Right atrium auricular region (tissue), 2 donors: Measurements from ENCODE around the gene ACVR2A. TPM values are rescaled to one million over a fixed set of nuclear protein-coding genes. Genes with fewer than 3 reads are reported as not detected.

ENCODE experiments used
- DNase-seq: peaks from one replicate; pipeline ENCODE4 v3.0.0-alpha.2; 2019; ENCODE audit warnings: low spot score
- H3K27ac ChIP-seq, 2 donors: fragments of 200-600 bp; sonication (generic); 1 replicate in 1 of 2; 2 replicates in 1 of 2; pipeline ENCODE4 v1.5.1; 2016 to 2019
- H3K27me3 ChIP-seq, 2 donors: fragments of 200-600 bp; sonication (generic); one replicate each; pipeline versions ENCODE4 v1.5.1 to v1.6.0; 2017 to 2019
- H3K36me3 ChIP-seq: fragments of 200-600 bp; sonication (generic); one replicate; pipeline ENCODE4 v1.5.1; 2016
- H3K4me1 ChIP-seq, 2 donors: fragments of 200-600 bp; sonication (generic); one replicate each; pipeline versions ENCODE4 v1.5.1 to v1.6.0; 2017 to 2019
- H3K4me3 ChIP-seq, 2 donors: fragments of 200-600 bp; sonication (generic); 1 replicate in 1 of 2; 2 replicates in 1 of 2; pipeline ENCODE4 v1.5.1; 2017 to 2019; ENCODE audit warnings: mild to moderate bottlenecking in 1 of 2, moderate library complexity in 1 of 2
- H3K9me3 ChIP-seq, 2 donors: fragments of 200-600 bp; sonication (generic); one replicate each; pipeline ENCODE4 v1.5.1; 2019
- total RNA-seq, 2 donors: library from RNA; depleted of rRNA; stranded (reverse); fragments of >200 nt; gene quantifications; one replicate each; pipeline ENCODE4 v1.1.0, GENCODE V29; 2016
- TF ChIP-seq, protein P1 (sequence below), 2 donors: fragments of 200-600 bp; sonication (generic); IDR thresholded peaks; one replicate each; pipeline ENCODE4 v1.5.1; 2019; ENCODE audit warnings: antibody characterized with exemption in 2 of 2

The ACVR2A gene
- total RNA-seq, 2 donors from 2014 or later, result 7.9 to 9.7 TPM

DNA sequence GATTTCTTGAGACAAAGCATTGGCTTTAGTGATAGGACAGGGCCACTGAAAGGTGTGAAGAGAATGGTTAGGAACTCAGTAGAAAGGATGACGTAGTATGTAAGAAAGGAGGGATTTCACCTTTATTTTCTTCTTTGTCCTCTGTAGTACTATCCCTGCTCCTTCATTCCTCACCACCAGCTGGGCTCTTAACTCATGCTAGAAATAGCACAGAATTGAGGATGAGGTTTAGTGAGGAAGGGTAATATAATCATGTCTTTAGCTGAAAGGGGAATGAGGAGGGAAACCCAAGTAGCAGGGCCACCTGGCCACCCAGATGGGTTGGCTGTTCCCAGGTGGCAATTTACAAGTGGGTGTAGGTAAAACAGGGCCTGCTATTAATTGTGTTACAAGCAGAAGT is 15.2 kb downstream of the ACVR2A start:
- H3K27ac ChIP-seq, result no peak overlapping the region
- H3K4me1 ChIP-seq, result peaks cover 0 to 38% of the 10 kb centered on the region in 2 donors
- H3K27me3 ChIP-seq, result no peaks in the 10 kb centered on the region
- TF ChIP-seq, protein P1, sequence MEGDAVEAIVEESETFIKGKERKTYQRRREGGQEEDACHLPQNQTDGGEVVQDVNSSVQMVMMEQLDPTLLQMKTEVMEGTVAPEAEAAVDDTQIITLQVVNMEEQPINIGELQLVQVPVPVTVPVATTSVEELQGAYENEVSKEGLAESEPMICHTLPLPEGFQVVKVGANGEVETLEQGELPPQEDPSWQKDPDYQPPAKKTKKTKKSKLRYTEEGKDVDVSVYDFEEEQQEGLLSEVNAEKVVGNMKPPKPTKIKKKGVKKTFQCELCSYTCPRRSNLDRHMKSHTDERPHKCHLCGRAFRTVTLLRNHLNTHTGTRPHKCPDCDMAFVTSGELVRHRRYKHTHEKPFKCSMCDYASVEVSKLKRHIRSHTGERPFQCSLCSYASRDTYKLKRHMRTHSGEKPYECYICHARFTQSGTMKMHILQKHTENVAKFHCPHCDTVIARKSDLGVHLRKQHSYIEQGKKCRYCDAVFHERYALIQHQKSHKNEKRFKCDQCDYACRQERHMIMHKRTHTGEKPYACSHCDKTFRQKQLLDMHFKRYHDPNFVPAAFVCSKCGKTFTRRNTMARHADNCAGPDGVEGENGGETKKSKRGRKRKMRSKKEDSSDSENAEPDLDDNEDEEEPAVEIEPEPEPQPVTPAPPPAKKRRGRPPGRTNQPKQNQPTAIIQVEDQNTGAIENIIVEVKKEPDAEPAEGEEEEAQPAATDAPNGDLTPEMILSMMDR (IDR thresholded peaks at IDR 0.05), result no peak
- no peak for DNase-seq
- no peaks in the 10 kb centered on the region for H3K36me3 ChIP-seq
- H3K4me3 ChIP-seq, result no peak overlapping the region
- H3K9me3 ChIP-seq, result no peaks in the 10 kb centered on the region

DNA sequence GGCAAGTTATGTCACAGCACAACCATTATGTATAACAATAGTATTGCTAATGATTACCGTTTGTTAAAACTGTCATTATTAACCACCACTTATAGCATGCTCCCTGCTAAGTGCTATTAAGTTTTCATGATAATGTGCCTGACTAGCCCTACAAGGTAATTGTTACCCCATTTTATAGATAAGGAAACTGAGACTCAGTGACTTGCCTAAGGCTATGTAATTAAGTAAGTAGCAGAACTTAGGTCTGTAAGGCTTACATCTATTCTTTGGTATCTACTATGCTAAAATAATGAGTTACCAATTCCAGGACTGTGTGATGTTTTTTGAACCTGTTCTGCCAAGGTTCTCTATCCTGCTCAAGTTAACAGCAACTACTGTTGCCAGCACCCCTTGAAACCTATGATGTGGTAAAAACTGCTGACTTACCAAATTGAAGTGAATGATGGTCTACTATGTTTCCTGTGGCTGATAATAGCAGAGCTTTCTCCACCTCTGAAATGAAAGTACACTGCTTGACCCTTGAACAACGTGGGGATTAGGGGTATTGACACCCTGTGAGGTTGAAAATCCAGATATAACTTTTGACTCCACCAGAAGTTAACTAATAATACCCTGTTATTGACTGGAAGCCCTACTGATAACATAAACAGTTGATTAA is 18.2 kb downstream of the ACVR2A start:
- Histone ChIP-seq H3K27ac (no peak overlapping the region), H3K27me3 (no peaks in the 10 kb centered on the region), H3K36me3 (no peaks in the 10 kb centered on the region), H3K4me3 (no peak overlapping the region), H3K9me3 (no peaks in the 10 kb centered on the region), H3K4me1 (peaks cover 0 to 23% of the 10 kb centered on the region in 2 donors)
- TF ChIP-seq, protein P1 (IDR thresholded peaks at IDR 0.05), result no peak
- DNase-seq, result no peak

DNA sequence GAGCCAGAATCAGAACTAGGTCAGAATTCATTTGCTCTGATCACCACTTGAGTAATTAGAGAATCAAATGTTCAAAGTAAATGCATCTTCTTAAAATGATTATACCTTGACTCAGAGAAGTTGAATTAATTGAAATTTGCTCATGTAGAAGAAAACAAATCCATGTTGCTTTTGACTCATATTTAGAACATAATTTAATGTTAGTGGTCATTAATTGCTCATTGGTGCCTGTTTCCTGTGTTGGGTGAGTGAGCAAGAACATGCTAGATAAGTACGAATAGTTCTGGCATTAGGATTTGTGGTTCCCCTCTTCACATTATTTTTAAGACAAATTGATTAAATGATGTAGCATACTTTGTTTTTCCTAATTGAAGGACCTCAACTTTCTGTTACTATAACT is 19.0 kb downstream of the ACVR2A start:
- no peaks in the 10 kb centered on the region for H3K9me3 ChIP-seq
- H3K27me3 ChIP-seq, result no peaks in the 10 kb centered on the region
- H3K4me3 ChIP-seq, result no peak overlapping the region
- peaks cover 0 to 16% of the 10 kb centered on the region in 2 donors for H3K4me1 ChIP-seq
- H3K36me3 ChIP-seq, result no peaks in the 10 kb centered on the region
- H3K27ac ChIP-seq, result no peak overlapping the region
- TF ChIP-seq, protein P1 (IDR thresholded peaks at IDR 0.05), result no peak
- DNase-seq, result no peak

DNA sequence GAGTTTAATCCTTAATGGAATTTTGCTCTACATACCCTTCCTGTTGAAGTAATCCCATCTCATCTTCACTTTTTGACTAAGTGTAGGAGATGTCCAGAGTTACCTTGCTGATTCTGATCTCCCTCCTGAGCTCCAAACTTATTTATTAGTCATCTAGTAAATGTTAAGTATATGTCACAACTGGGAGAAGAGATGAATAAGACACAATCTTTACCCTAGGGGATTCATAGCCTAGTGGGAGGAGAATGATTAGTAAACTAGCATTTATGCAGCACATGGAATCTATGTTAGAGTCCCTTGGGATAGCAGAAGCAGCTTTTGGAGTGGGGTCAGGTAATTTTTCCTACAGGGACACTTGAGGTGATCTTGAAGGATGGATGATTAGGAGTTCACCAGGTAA is 20.7 kb downstream of the ACVR2A start:
- Histone ChIP-seq H3K9me3 (no peaks in the 10 kb centered on the region), H3K27me3 (no peaks in the 10 kb centered on the region), H3K27ac (no peak overlapping the region), H3K36me3 (no peaks in the 10 kb centered on the region), H3K4me3 (no peak overlapping the region), H3K4me1 (no peaks in the 10 kb centered on the region)
- DNase-seq, result no peak
- TF ChIP-seq, protein P1 (IDR thresholded peaks at IDR 0.05), result no peak

DNA sequence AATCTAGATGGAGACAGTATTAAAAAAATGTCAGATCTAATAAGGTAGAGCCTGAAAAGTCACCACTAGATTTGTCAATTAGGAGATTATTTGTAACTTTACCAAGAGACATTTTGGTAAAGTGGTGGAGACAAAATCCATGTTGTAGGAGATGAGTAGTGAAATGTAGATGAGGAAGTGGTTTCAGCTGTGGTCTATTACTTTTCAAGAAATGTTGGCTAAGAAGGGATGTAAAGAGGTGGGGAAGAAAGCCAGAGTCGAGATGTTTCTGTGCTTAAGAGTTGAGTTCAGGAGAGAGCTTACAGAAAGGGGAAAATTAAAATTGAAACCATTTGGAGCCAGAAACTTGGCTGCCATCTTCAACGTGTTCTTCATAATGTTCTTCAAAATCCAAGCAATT is 22.2 kb downstream of the ACVR2A start:
- Histone ChIP-seq H3K4me3 (no peak overlapping the region), H3K27me3 (no peaks in the 10 kb centered on the region), H3K4me1 (no peaks in the 10 kb centered on the region), H3K9me3 (no peaks in the 10 kb centered on the region), H3K27ac (no peak overlapping the region), H3K36me3 (no peaks in the 10 kb centered on the region)
- TF ChIP-seq, protein P1 (IDR thresholded peaks at IDR 0.05), result no peak
- DNase-seq, result no peak

DNA sequence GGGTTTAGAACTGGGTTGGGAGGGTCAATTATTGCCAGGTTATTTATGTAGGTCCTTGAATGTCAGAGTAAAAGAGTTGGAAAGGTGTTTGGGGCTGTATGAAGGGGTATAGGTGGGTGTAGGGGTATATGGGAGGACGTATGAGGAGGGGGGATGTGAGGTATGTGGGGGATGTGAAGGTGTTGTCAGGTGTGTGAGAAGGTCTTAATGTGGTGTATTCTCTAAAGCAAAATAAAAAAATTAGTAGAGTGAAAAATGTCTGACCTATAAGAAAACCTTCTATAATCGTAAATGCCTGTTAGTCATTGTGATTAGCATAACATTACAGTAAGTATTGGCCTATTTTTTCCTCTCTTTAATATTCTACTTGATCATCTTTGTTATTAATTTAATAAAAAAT is 25.1 kb downstream of the ACVR2A start:
- DNase-seq, result no peak
- no peak overlapping the region for H3K4me3 ChIP-seq
- H3K27ac ChIP-seq, result no peak overlapping the region
- H3K27me3 ChIP-seq, result no peaks in the 10 kb centered on the region
- TF ChIP-seq, protein P1 (IDR thresholded peaks at IDR 0.05), result no peak
- no peaks in the 10 kb centered on the region for H3K36me3 ChIP-seq
- no peaks in the 10 kb centered on the region for H3K4me1 ChIP-seq
- no peaks in the 10 kb centered on the region for H3K9me3 ChIP-seq
